ENCODE data around the gene ASCC3. TPM values are rescaled to one million over a fixed set of nuclear protein-coding genes. Genes with fewer than 3 reads are reported as not detected.

The ASCC3 gene
- total and polyA plus RNA-seq, 2 experiments from 2014 or later = 34.0 to 77.6 TPM

DNA sequence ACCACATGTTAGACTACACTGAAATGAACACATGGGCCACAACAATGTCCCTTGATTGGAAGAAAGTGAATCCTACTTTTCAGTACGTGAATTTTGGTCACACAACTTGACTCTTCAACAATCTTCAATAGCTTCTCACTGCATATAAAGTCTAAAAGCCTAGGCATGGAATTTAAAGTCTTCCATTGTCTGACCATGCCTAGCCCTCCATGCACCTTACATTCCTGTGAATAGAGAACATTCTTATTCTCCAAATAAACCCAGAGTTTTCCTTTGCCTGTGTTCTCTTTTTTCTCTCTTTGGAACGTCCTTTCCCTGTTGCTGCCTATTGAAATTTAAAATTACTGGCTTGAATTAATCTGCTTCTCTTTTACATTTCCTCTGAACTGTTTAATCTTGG is 207.5 kb downstream of the ASCC3 start:
- H3K27me3 ChIP-seq = no peaks in the 10 kb centered on the region
- WGBS (ENCODE audit: low lambda C conversion rate, missing lambda C conversion rate) = 82% methylated on average over 2 of the region's 2 CpGs
- no peaks in the 10 kb centered on the region for H3K9me3 ChIP-seq (ENCODE audit: low read depth)
- no peak for TF ChIP-seq EZH2phosphoT487 (IDR thresholded peaks at IDR 0.05; ENCODE audit: low read depth, severe bottlenecking, unreplicated experiment)
- TF ChIP-seq, protein P1, sequence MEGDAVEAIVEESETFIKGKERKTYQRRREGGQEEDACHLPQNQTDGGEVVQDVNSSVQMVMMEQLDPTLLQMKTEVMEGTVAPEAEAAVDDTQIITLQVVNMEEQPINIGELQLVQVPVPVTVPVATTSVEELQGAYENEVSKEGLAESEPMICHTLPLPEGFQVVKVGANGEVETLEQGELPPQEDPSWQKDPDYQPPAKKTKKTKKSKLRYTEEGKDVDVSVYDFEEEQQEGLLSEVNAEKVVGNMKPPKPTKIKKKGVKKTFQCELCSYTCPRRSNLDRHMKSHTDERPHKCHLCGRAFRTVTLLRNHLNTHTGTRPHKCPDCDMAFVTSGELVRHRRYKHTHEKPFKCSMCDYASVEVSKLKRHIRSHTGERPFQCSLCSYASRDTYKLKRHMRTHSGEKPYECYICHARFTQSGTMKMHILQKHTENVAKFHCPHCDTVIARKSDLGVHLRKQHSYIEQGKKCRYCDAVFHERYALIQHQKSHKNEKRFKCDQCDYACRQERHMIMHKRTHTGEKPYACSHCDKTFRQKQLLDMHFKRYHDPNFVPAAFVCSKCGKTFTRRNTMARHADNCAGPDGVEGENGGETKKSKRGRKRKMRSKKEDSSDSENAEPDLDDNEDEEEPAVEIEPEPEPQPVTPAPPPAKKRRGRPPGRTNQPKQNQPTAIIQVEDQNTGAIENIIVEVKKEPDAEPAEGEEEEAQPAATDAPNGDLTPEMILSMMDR (IDR thresholded peaks at IDR 0.05; ENCODE audit: poor library complexity) = no peak
- TF ChIP-seq EZH2 (IDR thresholded peaks at IDR 0.05; ENCODE audit: borderline replicate concordance) = no peak
- H3K9me2 ChIP-seq (replicated peaks; ENCODE audit: insufficient read depth) = no peaks in the 10 kb centered on the region
- H3K4me3 ChIP-seq = no peak overlapping the region
- no peak for DNase-seq (ENCODE audit: low spot score)
- H3K4me1 ChIP-seq (ENCODE audit: insufficient read depth) = no peaks in the 10 kb centered on the region
- no peak overlapping the region for H3K4me2 ChIP-seq
- H4K20me1 ChIP-seq (ENCODE audit: insufficient read depth, poor library complexity, severe bottlenecking) = no peaks in the 10 kb centered on the region
- no peaks in the 10 kb centered on the region for H3K36me3 ChIP-seq (replicated peaks; ENCODE audit: insufficient read depth, low read depth)
- no peaks in the 10 kb centered on the region for H3K79me2 ChIP-seq
- no peak overlapping the region for H2AFZ ChIP-seq
- no peak overlapping the region for H3K27ac ChIP-seq

DNA sequence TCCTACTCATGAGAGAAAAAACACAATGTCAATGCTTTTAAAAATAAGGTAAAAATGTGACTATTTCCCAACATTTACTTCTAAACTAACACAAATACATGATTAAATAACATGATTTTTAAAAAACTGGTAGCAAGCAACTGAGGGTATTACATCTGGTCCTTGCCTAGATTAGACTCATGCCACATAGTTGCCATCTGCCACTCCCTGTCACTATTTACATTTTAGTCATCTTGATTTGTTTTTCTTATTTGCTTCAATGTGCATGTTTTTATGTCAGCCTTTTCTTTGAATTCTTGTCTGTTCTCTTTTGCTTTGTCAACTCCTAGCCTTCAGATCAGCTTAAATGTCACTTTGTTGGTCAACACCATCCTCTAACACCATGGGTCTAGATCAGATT is 209.4 kb downstream of the ASCC3 start:
- H3K36me3 ChIP-seq (replicated peaks; ENCODE audit: insufficient read depth, low read depth) = no peaks in the 10 kb centered on the region
- H3K4me3 ChIP-seq = no peak overlapping the region
- no peak overlapping the region for H2AFZ ChIP-seq
- TF ChIP-seq EZH2phosphoT487 (IDR thresholded peaks at IDR 0.05; ENCODE audit: low read depth, severe bottlenecking, unreplicated experiment) = no peak
- TF ChIP-seq EZH2 (IDR thresholded peaks at IDR 0.05; ENCODE audit: borderline replicate concordance) = no peak
- no peaks in the 10 kb centered on the region for H3K9me3 ChIP-seq (ENCODE audit: low read depth)
- H3K9me2 ChIP-seq (replicated peaks; ENCODE audit: insufficient read depth) = no peaks in the 10 kb centered on the region
- no peaks in the 10 kb centered on the region for H3K79me2 ChIP-seq
- H4K20me1 ChIP-seq (ENCODE audit: insufficient read depth, poor library complexity, severe bottlenecking) = no peaks in the 10 kb centered on the region
- no peaks in the 10 kb centered on the region for H3K4me1 ChIP-seq (ENCODE audit: insufficient read depth)
- no peak overlapping the region for H3K4me2 ChIP-seq
- H3K27me3 ChIP-seq = no peaks in the 10 kb centered on the region
- DNase-seq (ENCODE audit: low spot score) = no peak
- no peak overlapping the region for H3K27ac ChIP-seq

DNA sequence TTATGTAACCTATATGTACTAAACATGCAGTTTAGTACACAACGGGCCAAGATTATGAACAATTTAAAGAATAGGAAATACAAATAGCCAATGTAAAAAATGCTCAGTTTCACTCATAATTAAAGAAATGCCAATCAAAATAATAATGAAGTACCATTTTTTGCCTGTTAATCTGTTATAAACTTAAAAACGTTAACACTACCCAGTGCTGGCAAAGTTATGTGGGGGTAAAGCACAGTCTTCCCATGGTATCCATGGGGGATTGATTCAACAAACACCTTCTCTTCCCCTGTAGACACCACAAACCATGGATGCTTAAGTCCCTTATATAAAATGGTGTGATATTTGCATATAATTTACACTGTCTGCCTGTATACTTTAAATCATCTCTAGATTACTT is 211.1 kb downstream of the ASCC3 start:
- WGBS (ENCODE audit: low lambda C conversion rate, missing lambda C conversion rate) = 97% methylated on average over 2 of the region's 2 CpGs
- TF ChIP-seq, protein P1 (IDR thresholded peaks at IDR 0.05; ENCODE audit: poor library complexity) = no peak
- no peak for TF ChIP-seq EZH2phosphoT487 (IDR thresholded peaks at IDR 0.05; ENCODE audit: low read depth, severe bottlenecking, unreplicated experiment)
- no peak for TF ChIP-seq EZH2 (IDR thresholded peaks at IDR 0.05; ENCODE audit: borderline replicate concordance)

DNA sequence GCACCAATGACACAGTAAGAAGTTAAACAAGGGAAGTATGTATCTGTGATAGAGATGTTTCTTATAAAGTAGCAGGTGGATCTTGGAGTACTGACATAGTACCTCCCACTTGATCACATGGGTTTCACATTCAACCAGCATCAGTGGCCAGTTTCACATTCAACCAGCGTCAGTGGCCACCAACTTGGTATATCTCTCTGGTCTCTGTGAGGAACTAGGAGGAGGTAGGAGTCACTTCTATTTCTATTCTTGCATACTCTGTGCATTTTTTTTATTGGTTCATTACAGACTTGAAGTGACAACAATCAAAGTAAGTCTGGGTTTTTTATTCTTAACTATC is 216.1 kb downstream of the ASCC3 start:
- DNase-seq (ENCODE audit: low spot score) = no peak
- no peaks in the 10 kb centered on the region for H3K4me1 ChIP-seq (ENCODE audit: insufficient read depth)
- no peaks in the 10 kb centered on the region for H3K9me2 ChIP-seq (replicated peaks; ENCODE audit: insufficient read depth)
- no peak overlapping the region for H2AFZ ChIP-seq
- no peaks in the 10 kb centered on the region for H4K20me1 ChIP-seq (ENCODE audit: insufficient read depth, poor library complexity, severe bottlenecking)
- H3K4me2 ChIP-seq = no peak overlapping the region
- no peaks in the 10 kb centered on the region for H3K27me3 ChIP-seq
- no peak overlapping the region for H3K4me3 ChIP-seq
- H3K36me3 ChIP-seq (replicated peaks; ENCODE audit: insufficient read depth, low read depth) = no peaks in the 10 kb centered on the region
- no peak overlapping the region for H3K27ac ChIP-seq
- no peaks in the 10 kb centered on the region for H3K9me3 ChIP-seq (ENCODE audit: low read depth)
- H3K79me2 ChIP-seq = no peaks in the 10 kb centered on the region
- TF ChIP-seq EZH2 (IDR thresholded peaks at IDR 0.05; ENCODE audit: borderline replicate concordance) = no peak
- TF ChIP-seq, protein P1 (IDR thresholded peaks at IDR 0.05; ENCODE audit: poor library complexity) = no peak
- no peak for TF ChIP-seq EZH2phosphoT487 (IDR thresholded peaks at IDR 0.05; ENCODE audit: low read depth, severe bottlenecking, unreplicated experiment)
- 0% methylated on average over 1 of the region's 1 CpG for WGBS (ENCODE audit: low lambda C conversion rate, missing lambda C conversion rate)

More for the DNA sequence above, 211.1 kb downstream of the ASCC3 start:
- no peaks in the 10 kb centered on the region for H3K79me2 ChIP-seq
- H3K4me1 ChIP-seq (ENCODE audit: insufficient read depth) = no peaks in the 10 kb centered on the region
- H3K4me3 ChIP-seq = no peak overlapping the region
- no peaks in the 10 kb centered on the region for H3K9me3 ChIP-seq (ENCODE audit: low read depth)
- DNase-seq (ENCODE audit: low spot score) = no peak
- no peaks in the 10 kb centered on the region for H3K36me3 ChIP-seq (replicated peaks; ENCODE audit: insufficient read depth, low read depth)
- no peak overlapping the region for H3K4me2 ChIP-seq
- no peaks in the 10 kb centered on the region for H3K9me2 ChIP-seq (replicated peaks; ENCODE audit: insufficient read depth)
- no peaks in the 10 kb centered on the region for H3K27me3 ChIP-seq
- no peak overlapping the region for H2AFZ ChIP-seq
- no peak overlapping the region for H3K27ac ChIP-seq
- no peaks in the 10 kb centered on the region for H4K20me1 ChIP-seq (ENCODE audit: insufficient read depth, poor library complexity, severe bottlenecking)

Data from hepatocyte (in vitro differentiated cells).